Stimulated activated CD4-positive, alpha-beta T cell treated with anti-CD3 and anti-CD28 coated beads, Interleukin-1b, Interleukin-23, amount 100 ng/mL, for 48 hours (primary cell): ENCODE measurements around the gene LHPP.

Source experiments
- DNase-seq: peaks from one replicate; pipeline ENCODE4 v3.0.0-alpha.2; 2020

LHPP gene

GRCh38 chr10:124559372-124560132, 97.9 kb downstream of the LHPP start:
- no peak for DNase-seq

- no peak for DNase-seq
Observed at GRCh38 chr10:124560377-124561105, 98.9 kb downstream of the LHPP start.

- DNase-seq: no peak
Observed at GRCh38 chr10:124561206-124561605, 99.6 kb downstream of the LHPP start.

GRCh38 chr10:124562425-124563060, 100.9 kb downstream of the LHPP start:
- no peak for DNase-seq

GRCh38 chr10:124563320-124564040, 101.9 kb downstream of the LHPP start:
- DNase-seq: no peak

- no peak for DNase-seq
Observed at GRCh38 chr10:124564881-124565280, 103.3 kb downstream of the LHPP start.

- no peak for DNase-seq
Observed at GRCh38 chr10:124565565-124566221, 104.1 kb downstream of the LHPP start.

- DNase-seq: no peak
Observed at GRCh38 chr10:124566222-124566888, 104.7 kb downstream of the LHPP start.

GRCh38 chr10:124566981-124567835, 105.6 kb downstream of the LHPP start:
- DNase-seq: no peak

- DNase-seq: no peak
Observed at GRCh38 chr10:124568339-124568738, 106.7 kb downstream of the LHPP start.

GRCh38 chr10:124568848-124569622, 107.4 kb downstream of the LHPP start:
- no peak for DNase-seq

GRCh38 chr10:124569623-124570470, 108.2 kb downstream of the LHPP start:
- DNase-seq: no peak

- DNase-seq: no peak
Observed at GRCh38 chr10:124570646-124571045, 109.0 kb downstream of the LHPP start.

GRCh38 chr10:124572751-124573150, 111.1 kb downstream of the LHPP start:
- DNase-seq: no peak

GRCh38 chr10:124573726-124574455, 112.3 kb downstream of the LHPP start:
- DNase-seq: no peak

- DNase-seq: no peak
Observed at GRCh38 chr10:124574456-124575070, 112.9 kb downstream of the LHPP start.

- DNase-seq: no peak
Observed at GRCh38 chr10:124575107-124576035, 113.7 kb downstream of the LHPP start.
